ENCODE results near the gene DDX1. TPM values are rescaled to one million over a fixed set of nuclear protein-coding genes. Genes with fewer than 3 reads are reported as not detected.

Gene DDX1
- total and polyA plus RNA-seq, 2 experiments from 2014 or later: 99.9 to 102 TPM

- no peaks in the 10 kb centered on the region for H3K9me2 ChIP-seq (ENCODE audit: insufficient read depth)
- H3K79me2 ChIP-seq (replicated peaks; ENCODE audit: insufficient read depth): no peaks in the 10 kb centered on the region
- no peak overlapping the region for H3K27ac Mint-ChIP-seq
- ATAC-seq (no peak), DNase-seq (ENCODE audit: low spot score) (no peak)
- no peaks in the 10 kb centered on the region for H3K9me3 Mint-ChIP-seq
- no peaks in the 10 kb centered on the region for H3K27me3 ChIP-seq (ENCODE audit: insufficient read depth)
- no peak overlapping the region for H3K4me3 Mint-ChIP-seq
- H3K27ac ChIP-seq (ENCODE audit: low read depth): no peak overlapping the region
- H3K36me3 ChIP-seq (ENCODE audit: insufficient read depth): peaks cover 74% of the 10 kb centered on the region
- TF ChIP-seq ZNF331 (CRISPR knock-in tag; IDR thresholded peaks at IDR 0.05; ENCODE audit: low read depth): no peak
- TF ChIP-seq CTCF (conservative IDR thresholded peaks at IDR 0.05; ENCODE audit: low read depth in 2 of 2): no peak
- no peak for TF ChIP-seq JUNB (IDR thresholded peaks at IDR 0.05; ENCODE audit: unreplicated experiment)
- TF ChIP-seq CREB1 (CRISPR knock-in tag; IDR thresholded peaks at IDR 0.05; ENCODE audit: low read depth): no peak
- TF ChIP-seq EZH2phosphoT487 (IDR thresholded peaks at IDR 0.05; ENCODE audit: unreplicated experiment): no peak
- TF ChIP-seq ETS1 (IDR thresholded peaks at IDR 0.05): no peak
- TF ChIP-seq EZH2 (IDR thresholded peaks at IDR 0.05; ENCODE audit: low read depth, unreplicated experiment): no peak
- TF ChIP-seq ZNF462 (CRISPR knock-in tag; IDR thresholded peaks at IDR 0.05): no peak
- TF ChIP-seq STAT1 (IDR thresholded peaks at IDR 0.05; ENCODE audit: unreplicated experiment): no peak
- TF ChIP-seq NANOG (IDR thresholded peaks at IDR 0.05; ENCODE audit: borderline replicate concordance): no peak
- TF ChIP-seq REST (IDR thresholded peaks at IDR 0.05; ENCODE audit: unreplicated experiment): no peak
- TF ChIP-seq ZNF114 (CRISPR knock-in tag; IDR thresholded peaks at IDR 0.05): no peak
- TF ChIP-seq POLR2AphosphoS5 (IDR thresholded peaks at IDR 0.05; ENCODE audit: low read depth): no peak
- H4K20me1 ChIP-seq (replicated peaks; ENCODE audit: insufficient read depth): no peaks in the 10 kb centered on the region
- H2AFZ ChIP-seq: no peak overlapping the region
- no peak overlapping the region for H3K4me3 ChIP-seq
- H3K27me3 Mint-ChIP-seq (ENCODE audit: insufficient read depth, low read depth, poor library complexity): no peaks in the 10 kb centered on the region
- no peaks in the 10 kb centered on the region for H3F3A ChIP-seq (replicated peaks; ENCODE audit: low read depth)
- no peak overlapping the region for H3K4me2 ChIP-seq
- H3K36me3 Mint-ChIP-seq (ENCODE audit: low read depth): peaks cover 79% of the 10 kb centered on the region
- H3K4me1 Mint-ChIP-seq: no peaks in the 10 kb centered on the region
- H3K4me1 ChIP-seq (ENCODE audit: insufficient read depth): no peaks in the 10 kb centered on the region
These were observed 33.2 kb downstream of the DDX1 start for GRCh38 chr2:15624903-15625302.

Measured in GM23338 (cell line).